H4 (cell line): ENCODE data around the gene PTF1A. TPM values are rescaled to one million over a fixed set of nuclear protein-coding genes. Genes with fewer than 3 reads are reported as not detected.

ENCODE experiments used
- DNase-seq: peaks from one replicate; pipeline ENCODE4 v3.0.0-alpha.2; 2015; ENCODE audit warnings: low spot score
- total RNA-seq: library from RNA; depleted of rRNA; stranded (reverse); fragments of >200 nt; shearing (Covaris generic); gene quantifications from 2 replicates; pipeline ENCODE4 v1.2.3, GENCODE V29; 2014; rRNA removed

Gene PTF1A, protein sequence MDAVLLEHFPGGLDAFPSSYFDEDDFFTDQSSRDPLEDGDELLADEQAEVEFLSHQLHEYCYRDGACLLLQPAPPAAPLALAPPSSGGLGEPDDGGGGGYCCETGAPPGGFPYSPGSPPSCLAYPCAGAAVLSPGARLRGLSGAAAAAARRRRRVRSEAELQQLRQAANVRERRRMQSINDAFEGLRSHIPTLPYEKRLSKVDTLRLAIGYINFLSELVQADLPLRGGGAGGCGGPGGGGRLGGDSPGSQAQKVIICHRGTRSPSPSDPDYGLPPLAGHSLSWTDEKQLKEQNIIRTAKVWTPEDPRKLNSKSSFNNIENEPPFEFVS
- total RNA-seq, result not detected in 2 replicates

DNA sequence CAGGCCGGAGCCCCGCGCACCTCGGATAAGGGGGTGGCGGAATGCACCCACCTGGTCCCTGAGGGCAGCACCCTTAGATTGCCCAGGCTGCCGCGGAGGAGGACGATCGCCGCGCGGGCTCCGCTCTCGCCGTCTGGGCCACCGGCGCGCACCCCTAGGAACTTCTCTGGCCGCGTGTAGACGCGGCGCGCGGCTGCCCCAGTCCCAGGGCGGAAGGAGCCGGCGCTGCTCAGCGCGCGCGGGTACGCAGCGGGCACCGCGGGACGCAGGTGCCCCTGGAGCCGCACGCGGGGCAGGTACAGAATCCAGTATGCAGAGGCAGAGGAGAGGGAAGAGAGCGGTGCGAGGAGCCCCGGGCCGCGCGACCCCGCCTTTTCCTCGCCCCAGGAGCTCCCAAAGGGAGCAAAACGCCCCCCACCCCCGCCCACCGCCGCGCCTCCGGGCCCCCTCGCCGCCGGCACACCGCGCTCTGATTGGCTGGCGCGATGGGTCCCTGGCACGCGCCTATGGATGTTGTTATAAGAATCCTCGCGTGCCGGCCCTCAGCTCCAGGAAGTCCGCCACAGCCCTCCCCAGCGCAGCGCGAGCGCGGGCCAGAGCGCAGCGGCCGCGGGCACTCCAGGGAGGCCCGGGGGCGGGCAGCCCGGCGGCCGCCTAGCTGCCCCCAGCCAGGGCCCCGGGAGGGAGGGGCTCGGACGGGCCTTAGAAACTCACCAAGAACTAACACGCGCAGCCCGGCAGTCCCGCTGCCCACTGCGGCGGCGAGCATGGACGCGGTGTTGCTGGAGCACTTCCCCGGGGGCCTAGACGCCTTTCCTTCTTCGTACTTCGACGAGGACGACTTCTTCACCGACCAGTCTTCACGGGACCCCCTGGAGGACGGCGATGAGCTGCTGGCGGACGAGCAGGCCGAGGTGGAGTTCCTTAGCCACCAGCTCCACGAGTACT, at the start of gene PTF1A:
PTF1A (plus strand) TSS at position 549 of the 948 bp plus-strand sequence; CDS start at position 768, 219 bp downstream.
- DNase-seq, result no peak

DNA sequence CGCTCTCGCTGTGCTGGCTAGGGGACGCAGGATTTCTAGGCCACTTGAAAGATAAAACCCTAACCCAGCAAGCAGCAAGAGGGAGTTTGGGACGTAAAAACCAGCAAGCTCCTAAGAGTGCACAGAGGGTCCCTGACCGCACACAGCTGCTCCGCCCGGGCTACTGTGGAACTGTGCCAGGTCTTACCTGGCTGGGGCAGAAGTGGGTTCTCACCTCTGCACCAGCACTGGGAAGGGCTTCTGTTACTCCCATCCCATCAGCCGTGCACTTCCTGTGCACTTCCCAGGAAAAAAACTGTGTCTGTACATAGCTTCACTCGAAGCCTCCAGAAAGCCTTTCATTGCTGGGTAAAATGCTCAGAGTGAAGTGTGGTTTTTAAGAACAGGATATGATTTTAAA, 45.9 kb upstream of the PTF1A start:
- DNase-seq, result no peak

DNA sequence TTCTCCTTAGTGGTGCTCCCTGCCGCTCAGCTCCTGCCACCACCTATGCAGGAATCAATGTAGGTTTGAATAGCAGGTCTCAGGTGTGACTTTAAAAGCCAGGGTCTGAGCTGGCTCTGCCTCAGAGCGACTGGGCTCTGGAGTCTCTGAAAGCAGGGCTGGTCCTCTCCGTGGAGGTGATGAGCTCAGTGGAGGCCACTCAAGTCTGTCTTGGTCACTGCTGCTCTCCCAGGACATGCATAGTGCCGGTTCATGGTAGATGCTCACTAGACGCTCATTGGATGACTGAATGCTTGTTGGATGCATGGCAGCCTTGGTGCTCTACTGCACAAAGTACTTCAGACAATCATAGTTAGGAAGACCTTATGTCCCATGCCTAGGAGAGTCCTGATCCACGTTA, 45.1 kb upstream of the PTF1A start:
- no peak for DNase-seq

DNA sequence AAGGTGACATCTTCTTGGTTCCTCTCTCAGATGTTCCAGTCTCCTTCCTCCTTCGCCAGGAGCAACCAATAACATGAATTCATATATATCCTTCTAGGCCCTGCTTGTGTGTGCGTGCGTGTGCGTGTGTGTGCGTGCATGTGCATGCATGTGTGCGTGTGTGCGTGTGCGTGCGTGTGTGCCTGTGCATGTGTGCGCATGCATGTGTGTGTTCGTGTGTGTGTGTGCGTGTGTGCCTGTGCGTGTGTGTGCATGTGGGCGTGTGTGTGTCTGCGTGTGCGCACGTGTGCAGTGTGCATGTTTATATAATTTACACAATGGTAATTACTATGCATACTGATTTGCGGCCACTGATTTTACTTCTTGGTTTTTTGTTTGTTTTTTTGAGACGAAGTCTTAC, 43.9 kb upstream of the PTF1A start:
- DNase-seq, result no peak

DNA sequence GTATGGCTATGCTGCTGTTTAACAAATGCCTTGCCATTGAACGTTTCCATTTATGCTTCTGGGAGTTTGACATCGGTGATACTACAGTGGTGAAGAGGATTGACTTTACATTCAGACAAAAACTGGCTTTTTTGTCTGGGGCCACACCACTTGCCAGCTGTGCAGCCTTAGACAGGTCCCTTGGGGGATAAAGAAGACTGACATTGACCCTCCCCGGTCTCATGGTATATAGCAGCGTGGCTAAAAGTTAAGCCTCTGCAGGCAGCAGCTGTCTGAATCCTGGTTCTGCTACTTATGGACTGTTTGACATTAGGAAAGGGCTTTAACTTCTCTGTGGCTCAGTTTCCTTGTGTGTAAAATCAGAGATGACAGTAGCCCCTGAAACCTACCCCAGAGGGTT, 42.0 kb upstream of the PTF1A start:
- no peak for DNase-seq

DNA sequence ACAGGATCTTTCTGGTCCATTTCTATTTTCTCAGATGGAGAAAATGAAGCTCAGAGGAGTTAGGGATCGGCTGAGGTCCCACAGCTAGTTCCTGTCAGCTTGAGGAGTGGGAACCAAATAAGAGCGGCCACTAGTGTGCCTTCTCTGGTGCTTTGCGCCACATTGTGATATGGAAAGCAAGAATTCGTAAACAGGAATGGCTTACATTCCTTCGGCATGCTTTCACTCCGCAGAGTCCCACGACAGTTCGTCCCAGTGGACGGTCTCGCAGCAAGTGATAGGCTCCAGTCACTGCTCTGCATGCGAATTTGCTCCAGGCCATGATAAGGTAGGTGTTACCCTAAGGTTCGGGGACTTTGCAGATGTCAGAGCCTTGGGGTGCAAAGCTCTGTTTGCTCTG, 41.5 kb upstream of the PTF1A start:
- DNase-seq, result no peak

DNA sequence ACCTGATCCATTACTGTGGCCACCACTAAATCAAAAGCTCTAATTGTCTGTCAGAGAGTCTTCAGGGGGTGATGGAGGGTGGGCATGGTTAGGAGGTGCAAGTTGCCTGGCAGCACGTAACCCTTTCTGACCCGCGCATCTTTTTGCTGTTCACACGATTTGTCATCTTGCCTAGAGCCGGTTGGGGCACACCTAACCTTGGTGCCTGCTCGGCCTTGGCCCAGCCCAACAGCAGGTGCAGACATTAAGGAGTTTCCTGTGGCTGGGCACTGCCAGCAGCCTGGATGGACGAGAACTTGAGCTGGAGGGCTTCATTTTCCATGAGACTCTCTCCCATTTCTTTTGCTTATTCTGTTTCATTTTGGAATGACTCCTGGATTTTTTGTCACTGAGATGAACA, 41.0 kb upstream of the PTF1A start:
- DNase-seq, result no peak

DNA sequence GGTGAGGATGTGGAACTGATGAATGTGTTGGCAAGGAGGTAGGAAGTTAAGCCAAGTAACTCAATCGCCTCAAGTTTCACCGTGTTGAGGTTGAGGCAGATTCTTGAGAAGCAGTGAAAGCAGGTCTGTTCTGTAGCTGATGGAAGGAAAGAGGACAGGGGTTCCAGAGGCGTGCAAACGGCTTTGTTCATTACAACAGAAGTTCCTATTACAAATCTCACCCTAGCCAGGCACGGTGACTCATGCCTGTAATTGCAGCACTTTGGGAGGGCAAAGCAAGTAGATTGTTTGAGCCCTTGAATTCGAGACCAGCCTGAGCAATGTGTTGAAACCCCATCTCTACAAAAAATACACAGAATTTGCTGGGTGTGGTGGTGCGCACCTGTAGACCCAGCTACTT, 36.9 kb upstream of the PTF1A start:
- peak; percentile 24 for DNase-seq

DNA sequence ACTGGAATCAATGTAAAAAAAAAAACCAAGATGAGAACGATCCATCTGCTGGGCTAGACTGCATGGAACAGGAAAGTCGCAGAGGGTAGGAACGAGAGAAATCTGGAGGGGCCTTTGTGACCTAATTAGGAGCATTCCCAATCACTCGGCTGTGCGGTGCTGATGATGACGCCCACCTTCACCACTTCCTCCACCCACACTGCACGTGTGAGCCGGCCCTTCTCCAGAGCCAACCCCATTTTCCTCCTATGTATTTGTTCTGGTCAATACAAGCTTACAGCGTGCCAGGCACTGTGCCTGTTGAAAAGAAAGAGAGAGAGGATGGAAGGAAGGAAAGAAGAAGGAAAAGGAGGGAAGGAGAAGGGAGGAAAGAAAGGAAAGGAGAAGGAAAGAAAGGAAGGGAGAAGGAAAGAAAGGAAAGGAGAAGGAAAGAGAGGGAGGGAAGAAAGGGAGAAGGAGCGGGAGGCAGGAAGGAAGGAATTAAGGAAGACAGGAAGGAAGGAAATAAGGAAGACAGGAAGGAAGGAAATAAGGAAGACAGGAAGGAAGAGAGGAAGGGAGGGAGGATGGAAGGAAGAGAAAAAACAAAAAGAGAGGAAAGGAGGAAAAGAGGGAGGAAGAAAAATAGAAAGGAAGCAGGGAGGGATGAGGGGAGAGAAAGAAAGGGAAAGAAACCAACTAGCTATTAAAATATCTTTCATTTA, 35.5 kb upstream of the PTF1A start:
- no peak for DNase-seq

DNA sequence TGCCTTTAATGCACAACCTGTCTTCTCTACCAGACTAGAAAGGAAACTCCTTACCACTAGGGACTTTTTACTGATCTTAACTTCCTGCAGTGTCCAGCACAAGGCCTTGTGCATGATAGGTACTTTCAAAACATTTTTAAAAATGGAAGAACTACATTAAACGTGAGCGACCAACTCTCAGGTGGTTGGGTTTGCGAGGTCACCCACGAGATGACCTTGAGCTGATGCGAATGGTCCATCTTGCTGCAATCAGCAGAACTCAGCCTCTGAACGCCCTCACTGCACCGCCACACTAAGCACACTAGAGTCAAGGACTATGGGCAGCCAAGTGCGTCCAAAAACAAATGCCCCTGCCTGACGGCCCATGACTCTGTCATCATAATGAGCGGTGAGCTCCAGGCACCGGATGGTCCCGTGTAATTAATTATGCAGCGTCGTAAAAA, 34.9 kb upstream of the PTF1A start:
- no peak for DNase-seq

DNA sequence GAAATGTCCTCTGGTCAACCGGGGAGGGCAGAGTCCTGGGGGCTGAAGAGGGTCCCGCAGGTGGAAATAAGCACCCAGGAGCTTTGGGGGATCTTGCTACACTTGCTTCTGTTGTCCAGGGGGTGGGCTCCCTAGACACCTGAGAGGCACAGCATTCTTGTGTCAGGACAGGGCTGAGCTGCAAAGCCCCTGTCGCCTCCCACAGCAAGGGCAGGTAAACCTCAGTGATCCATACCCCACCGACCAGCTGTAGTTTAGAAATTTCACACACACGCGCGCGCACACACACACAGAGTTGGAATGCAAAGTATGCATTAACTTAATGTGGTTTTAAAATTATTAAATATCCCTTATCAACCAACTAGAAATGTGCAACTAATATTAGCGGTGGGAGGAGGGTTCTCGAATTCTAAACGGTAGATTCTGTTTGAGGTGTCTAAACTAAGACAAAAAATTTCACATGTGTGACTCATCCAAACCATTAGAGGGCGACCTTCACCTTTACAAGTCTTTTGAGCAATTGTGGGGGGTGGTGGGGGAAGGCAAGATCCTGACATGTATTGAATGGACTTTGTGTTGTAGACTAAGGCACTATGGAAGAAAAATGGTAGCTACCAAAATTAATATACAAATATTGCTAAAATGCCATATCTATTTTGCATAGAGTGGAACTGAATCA, 34.3 kb upstream of the PTF1A start:
- peak; percentile 49 for DNase-seq

DNA sequence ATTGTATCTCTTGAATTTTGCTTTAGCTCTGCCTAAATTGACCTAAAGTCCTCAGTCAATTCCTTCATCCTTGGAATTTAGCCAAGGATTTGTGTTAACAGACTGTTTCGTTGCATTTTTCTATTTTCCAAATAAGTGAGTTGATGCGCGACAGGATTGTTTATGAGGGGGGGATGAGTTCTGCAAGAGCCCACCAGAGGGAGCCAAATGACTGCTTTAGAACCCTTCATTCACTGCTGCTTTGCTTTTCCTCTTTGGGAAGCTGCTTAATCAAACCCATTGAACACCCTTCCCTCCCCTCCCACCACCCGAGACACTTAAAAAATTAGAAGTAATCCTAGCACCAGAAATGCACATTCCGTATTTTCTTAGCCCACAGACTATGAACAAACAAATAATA, 33.7 kb upstream of the PTF1A start:
- peak; percentile 23 for DNase-seq

DNA sequence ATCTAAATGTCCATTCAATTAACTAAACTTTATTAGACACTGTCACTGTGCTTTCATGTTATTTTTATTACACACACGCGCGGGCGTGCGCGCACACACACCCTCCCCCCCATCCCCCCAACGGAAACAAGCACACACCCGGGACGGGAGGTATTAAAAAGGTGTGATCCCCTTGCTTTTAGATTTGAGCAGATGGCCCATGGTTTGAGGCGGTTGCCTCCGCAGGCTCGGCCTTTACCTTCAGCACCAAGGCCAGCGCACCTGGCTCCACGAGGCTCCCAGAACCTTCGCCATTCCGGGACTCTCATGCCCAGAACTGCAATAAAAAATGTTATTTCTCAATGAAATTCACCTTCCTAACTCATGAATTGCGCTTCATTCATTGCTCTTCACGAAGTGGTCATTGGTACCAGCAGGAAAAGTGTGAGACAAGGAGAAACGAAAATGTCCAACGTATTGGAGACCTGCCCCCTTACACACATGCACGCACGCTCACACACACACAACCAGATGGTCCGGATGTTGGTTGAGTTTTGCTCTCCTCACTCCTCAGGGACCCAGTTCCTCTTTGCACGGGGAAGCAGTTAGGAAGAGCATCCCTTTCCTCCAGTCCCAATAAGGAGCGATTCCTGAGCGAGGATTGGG, 20.8 kb upstream of the PTF1A start:
- no peak for DNase-seq

DNA sequence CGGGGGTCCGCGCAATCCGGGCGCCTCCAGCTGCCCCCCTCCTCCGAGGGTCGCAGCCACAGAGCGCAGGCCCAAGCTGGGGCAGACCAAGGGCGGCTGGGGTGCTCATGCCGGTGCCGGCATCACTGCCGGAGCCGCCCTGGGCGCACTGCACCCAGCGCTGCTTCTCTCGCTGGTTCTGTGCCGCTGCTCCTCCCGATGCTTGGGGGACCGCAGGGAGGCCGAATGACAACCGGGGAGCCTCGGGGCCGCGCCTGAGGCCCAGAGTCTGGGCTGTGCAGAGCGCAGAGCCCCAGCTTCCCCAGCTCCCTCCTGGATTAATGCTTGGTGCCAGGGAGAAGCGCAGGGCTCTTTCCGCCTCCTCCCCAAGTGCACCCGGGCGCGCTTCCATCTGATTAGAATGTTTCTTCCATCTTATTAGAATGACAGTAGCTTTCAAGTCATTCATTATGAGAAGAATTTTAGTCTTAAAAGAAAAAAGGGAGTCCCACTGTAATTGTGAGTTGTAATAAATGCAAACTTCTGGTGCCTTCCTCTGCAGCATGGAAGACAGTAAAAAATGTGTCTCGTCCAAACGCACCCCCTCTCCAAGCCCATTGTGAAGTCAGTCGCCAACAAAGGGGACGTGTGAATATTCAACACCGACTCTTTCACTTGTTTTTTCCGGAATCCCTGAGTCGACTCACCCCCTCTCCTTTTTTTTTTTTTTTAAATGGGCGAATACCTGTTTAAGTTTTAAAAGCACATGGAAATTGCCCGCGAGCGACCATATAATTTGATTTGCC, 19.5 kb upstream of the PTF1A start:
- no peak for DNase-seq

DNA sequence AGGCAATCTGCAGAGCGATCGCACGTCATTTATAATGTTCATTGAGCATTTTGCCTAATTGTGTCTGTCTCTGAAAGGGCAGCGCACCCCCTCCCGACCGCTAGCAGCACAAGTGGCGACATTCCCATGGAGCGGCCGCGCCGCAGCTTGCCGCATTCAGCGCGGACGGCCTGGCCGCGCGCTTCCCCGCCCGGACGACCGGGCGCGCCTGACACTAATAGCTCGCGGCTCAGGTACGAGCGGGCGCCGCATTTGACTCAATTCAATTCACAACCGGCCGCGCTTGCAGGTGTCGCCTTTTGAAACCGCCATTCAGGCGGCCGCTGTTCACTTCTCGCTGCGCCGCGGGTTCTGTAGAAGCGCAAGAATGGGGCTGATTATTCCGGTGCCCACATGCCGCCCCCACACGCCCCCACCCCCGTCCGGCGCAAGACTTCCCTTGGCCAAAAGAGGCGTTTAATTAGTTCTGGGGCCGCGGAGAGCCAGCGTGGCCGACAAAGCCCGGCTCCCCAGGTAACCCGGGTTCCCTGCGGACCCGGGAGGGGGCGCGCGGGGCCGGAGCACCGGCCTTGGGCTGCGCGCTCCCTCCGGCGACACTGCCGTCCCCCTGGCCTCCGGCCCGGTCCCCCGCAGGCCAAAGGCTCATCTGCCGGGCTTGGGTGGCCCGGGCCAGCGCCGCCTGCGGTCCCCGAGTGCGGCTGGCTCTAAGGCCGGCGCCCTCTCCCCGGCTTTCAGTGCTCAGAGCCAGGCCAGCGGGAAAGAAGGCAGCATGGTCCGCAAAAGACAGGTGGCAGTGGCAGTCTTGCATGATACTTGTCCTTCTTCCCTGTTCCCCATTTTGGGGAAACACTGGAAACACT, 18.7 kb upstream of the PTF1A start:
- DNase-seq, result no peak

DNA sequence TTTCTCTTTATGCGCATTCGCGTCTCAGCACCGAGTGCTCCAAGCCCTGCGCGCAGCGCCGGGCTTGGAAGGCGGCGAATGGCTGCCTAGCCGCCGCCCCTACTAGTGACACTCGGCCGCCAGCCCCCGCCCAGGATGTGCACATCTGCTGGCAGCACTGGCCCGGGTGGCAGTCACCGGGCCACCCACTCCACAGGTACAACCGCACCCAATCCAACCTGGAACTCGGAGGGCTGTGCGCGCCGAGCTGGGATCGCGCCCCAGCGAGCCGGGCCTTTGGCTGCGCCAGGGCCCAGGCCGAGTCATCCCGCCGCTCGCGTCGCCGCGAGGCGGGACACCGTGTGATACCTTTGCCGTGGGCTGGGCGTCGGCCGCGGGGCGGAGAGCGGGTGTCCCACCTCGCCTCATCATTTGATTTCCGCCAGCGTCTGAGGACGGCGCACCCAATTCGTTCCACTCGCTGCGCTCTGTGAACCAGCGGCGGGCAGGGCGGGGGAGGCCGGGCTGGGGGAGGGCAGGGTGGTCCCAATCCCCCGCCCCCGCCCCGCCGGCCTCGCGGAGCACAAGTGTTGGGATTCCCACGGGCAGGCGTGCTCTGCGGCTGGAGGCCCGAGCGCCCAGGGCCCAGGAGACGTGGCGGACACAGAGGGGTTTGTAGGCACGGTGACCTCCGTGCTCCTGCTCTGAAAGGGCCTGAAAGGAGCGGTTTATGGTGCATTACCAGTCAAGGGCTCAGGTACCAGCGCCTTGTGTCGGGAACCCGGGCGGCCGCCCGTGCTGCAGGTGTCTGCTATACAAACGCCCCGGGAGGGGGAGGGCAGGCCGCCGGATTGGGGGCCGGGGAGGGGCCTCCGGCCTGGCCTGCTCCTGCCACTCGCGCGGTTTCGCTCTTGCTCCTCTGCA, 17.8 kb upstream of the PTF1A start:
- no peak for DNase-seq

DNA sequence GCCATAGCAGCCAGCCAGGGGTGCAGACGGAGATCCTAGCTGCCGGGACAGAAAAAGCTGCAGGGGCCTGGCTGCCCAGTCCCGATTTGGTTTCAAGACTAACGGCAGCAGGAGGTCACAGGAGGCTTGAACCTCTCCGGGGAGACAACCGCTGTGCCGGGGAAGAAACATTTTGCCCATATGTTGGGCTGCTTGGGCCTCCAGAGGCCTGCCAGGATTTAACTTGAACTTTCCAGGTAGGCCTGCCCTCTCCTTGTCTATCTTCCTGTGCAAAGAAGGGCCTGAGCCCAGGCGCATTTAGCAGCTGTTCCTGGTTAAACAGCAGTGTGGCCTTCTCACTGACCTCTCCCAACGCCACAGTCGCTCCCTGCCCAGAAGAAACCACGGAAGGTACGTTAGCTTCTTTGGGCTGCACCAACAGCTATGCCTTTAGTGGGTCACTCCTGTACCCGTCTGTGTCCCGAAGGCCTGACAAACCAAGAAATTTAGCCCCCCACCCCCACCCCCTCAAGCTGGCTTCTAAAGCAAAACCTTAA, 17.1 kb upstream of the PTF1A start:
- no peak for DNase-seq

DNA sequence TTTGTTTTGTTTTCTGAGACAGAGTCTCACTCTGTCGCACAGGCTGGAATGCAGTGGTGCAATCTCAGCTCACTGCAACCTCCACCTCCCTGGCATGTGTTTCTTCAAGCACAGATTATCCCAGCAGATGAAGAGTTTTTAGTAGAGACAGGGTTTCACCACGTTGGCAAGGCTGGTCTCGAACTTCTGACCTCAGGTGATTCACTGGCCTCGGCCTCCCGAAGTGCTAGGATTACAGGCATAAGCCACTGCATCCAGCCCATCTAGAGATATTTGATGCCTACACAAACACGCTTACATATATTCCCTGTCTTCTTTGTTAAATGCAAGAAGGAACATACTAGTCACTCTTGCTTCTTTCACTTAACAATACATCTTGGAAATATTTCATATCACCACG, 5.9 kb upstream of the PTF1A start:
- no peak for DNase-seq
